NCI-H2029 treated with DMSO at 0.1 percent for 48 hours (cell line): ENCODE data around the gene TENM4.

Experiments
- DNase-seq: peaks from one replicate; lab custom pipeline; 2025; lab: John Stamatoyannopoulos, UW

TENM4 gene

DNA sequence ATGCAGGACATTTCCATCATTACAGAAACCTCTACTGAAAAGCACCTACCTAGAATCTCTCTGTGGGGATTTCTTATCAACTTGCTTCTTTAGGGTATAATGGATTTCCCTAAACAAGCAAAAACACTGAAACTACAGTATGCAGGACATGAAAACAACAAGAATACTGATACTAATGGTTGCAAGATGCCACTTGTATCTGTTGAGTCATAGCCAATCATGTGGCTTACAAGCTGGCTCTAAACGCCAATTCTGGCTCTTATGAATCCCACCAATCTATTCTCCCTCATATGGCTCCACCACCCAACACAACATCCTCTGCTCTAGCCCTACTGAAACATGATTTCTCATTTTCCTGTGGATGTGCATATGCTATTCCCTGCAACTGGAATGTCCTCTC is 22.6 kb downstream of the TENM4 start:
- DNase-seq = no peak

- peak; percentile 32 for DNase-seq
Observed at GRCh38 chr11:79417069-79417920, 23.5 kb downstream of the TENM4 start.

DNA sequence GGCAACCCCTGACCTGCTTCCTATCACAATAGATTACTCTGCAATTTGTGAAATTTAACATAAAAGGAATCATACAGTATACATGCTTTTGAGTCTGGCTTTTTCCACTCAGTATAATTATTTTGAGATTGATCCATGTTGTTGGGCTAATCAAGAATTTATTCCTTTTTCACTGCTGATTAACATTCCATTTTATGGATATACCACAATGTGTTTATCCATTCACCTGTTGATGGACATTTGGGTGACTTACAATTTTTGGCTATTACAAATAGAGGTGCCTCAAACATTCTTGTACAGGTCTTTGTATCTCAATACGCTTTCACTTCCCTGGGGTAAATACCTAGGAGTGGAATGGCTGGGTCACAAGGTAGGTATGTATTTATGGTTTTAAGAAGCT is 24.9 kb downstream of the TENM4 start:
- DNase-seq = no peak

- no peak for DNase-seq
Observed at GRCh38 chr11:79415411-79415810, 25.4 kb downstream of the TENM4 start.

DNA sequence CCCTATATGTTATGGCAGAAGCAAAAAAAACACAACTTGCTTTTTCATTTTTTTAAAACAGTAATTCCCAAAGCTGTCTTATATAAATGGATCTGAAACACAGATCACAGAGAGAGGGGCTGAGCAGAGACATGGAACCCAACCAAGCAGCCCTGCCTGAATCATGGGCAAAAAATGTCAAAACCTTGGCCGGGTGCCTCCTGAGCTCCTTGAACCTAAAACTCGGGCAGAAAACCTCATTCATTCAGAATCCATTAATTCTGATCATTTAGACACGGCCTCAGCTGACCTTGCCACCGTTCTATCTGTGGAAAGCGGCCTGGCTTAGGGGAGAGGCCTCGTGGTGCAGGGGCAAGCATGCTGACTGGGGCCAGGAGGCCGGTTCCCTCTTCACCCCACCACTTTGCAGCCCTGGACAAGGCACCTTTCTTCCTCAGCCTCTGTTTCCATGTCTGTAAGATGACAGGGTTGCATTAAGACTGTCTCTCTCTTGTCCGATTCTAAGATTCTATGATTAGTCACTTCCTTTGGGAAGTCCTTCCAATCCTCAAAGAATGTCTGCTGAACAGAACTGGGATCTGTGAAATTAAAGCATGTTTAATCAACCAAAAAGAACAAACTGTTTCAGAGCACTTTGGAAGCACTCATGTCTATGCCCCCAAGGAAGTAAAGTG is 26.0 kb downstream of the TENM4 start:
- no peak for DNase-seq

- DNase-seq = no peak
Observed at GRCh38 chr11:79414041-79414440, 26.8 kb downstream of the TENM4 start.

DNA sequence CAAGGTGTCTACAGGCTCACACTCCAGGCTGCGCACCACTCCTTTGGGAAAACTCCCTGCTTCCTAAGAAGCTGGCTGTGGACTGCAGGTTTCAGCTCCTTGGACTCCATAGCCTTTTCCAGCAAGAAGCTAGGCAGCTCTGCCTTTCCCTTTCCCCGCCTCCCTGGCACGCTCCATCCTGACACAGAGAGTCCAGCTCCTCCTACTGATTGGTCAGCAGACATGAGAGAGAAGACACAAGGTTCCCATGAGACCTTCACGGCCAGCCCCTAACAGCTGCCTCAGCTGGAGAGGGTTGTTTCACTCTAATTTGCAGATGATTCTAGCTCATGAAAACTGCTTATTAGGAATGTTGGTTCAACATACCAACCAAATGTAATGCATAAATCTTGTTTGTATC is 27.6 kb downstream of the TENM4 start:
- DNase-seq = peak; percentile 25

GRCh38 chr11:79412761-79413160 is 28.1 kb downstream of the TENM4 start:
- no peak for DNase-seq

GRCh38 chr11:79409330-79409729 is 31.5 kb downstream of the TENM4 start:
- DNase-seq = no peak

DNA sequence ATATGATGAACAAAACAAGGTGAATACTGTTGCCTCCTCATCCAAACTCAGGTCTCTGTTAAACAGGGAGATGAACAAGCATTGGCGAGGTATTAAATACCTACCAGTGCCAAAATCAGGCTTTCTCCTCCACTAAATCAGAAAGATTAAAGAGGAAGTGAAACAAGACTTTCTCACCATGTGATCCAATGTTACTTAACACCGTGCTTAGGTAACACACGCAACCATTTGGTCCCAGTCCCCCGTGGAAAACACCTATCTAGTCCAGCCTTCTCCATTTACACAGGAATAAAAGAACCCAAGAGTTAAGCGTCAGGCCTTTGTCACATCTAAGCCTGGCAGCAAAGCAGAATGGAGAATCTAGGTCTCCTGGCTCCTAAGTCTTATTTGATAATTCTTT is 34.5 kb downstream of the TENM4 start:
- DNase-seq = no peak

- DNase-seq = no peak
Observed at GRCh38 chr11:79404806-79405205, 36.0 kb downstream of the TENM4 start.

- no peak for DNase-seq
Observed at GRCh38 chr11:79404325-79404724, 36.5 kb downstream of the TENM4 start.

GRCh38 chr11:79403839-79404238 is 37.0 kb downstream of the TENM4 start:
- no peak for DNase-seq

DNA sequence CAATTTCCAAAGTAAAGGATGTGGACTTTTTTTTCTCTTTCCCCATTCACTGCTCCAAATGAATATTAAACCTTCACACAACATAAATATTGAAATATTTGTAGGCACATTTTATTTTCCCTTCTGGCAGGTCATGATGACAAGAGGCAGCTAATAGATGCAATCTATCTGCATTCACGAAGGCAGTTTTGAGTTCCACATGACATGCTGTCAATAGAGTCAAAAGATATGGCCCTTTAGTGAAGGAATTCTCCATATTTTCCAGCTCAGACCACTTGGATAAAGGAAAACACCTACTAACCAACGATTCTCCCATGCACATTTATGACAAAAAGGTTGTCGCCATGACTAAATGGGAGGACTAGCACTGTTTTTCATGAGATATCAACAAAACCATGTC is 37.9 kb downstream of the TENM4 start:
- DNase-seq = no peak

DNA sequence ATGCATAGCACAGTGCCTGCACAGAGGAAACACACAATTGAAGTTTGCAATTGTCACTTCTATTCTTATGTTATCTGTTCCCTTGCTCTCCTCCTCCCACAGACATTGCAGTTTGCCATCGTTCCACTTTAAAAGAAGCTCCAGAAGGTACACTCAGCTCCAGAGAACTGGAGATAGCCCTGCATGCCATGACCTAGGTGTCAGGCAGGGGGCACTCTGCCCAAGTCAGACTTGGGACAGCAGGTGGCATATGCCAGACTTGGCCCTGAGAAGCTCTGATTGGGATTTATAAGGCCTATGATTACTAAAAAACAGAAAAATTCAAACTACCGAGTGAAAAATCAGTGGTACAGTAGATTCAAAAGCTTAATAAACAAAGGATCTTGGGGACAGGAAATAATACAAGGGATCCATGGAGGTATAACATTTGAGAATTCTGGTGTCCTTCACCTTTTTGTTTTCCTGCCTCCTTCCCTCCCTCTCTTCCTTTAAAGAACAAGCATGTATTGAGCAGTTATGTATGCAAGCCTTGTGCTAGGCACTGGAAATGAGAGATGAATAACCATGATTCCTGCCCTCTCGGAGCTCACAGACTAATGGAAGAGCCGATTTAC is 40.0 kb downstream of the TENM4 start:
- no peak for DNase-seq

GRCh38 chr11:79400206-79400605 is 40.6 kb downstream of the TENM4 start:
- no peak for DNase-seq

DNA sequence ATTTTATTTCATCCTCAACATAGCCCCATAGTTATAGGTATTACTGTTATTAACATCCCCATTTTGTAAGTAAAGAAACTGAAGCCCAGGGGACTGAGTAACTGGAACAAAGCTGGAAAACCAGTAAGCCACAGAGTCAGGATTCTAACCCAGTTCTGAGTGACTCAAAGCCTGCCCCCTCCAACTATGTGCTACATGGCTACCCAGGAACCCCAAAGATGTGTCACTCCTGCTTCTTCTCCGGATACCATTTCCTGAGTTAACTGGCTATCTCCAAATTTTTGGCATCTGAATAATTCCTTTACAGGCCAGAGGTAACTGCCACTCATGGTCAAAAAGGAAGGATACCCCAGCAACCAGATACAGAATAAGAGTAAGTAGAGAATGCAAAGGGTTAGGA is 43.6 kb downstream of the TENM4 start:
- DNase-seq = no peak

DNA sequence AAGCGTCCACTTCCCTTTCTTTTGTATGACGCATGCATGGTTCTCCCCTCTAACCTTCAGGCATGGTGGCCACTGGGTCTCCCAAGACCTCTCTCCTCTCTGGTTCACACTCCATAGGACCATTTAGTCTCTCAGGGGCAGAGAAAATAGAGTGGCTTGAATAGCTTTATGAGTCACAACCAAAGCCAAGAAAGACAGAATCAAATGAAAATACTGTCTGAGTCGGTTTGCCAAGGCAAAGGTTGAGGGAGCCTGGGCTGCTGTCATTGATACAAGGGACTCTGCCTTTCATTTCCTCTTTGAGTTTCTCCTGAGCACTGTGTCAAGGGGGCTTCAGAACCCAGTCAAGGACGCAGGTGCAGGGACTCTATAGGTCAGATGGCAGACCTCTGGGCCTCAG is 44.2 kb downstream of the TENM4 start:
- no peak for DNase-seq

GRCh38 chr11:79396001-79396400 is 44.8 kb downstream of the TENM4 start:
- no peak for DNase-seq

DNA sequence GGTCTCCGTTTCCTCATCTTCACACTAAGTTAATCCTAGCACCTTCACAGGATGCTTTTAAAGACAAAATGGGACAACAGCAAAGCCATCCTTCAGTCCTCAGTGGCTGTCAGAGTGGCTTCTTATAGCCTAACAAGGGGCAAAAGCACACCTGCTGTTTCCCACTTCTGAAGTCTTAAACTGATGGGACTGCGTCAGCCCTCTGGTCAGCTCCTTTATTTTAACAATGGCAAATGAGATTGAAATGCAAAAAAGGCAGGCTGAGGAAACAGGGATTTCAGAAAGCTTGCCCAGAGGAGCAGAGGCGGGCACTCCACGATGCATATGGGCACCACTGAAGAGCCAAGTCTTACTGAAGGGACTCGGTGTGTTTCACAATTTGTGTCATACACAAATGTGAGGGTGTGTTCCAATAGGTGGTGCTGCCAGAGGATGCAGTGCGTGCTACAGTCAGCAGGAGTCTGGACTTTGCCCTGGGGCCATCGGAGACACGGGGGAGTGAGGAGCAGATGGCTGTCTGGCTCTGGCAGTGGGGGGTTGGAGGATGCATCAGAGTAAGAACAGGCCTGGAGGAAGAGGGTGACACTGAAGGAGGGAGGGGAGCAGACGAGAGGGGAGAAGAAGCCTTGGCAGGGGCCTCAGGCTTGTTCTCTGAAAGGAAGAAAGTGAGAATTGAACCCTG is 47.3 kb downstream of the TENM4 start:
- no peak for DNase-seq

- DNase-seq = no peak
Observed at GRCh38 chr11:79392161-79392560, 48.7 kb downstream of the TENM4 start.

GRCh38 chr11:79390923-79391322 is 49.9 kb downstream of the TENM4 start:
- no peak for DNase-seq

DNA sequence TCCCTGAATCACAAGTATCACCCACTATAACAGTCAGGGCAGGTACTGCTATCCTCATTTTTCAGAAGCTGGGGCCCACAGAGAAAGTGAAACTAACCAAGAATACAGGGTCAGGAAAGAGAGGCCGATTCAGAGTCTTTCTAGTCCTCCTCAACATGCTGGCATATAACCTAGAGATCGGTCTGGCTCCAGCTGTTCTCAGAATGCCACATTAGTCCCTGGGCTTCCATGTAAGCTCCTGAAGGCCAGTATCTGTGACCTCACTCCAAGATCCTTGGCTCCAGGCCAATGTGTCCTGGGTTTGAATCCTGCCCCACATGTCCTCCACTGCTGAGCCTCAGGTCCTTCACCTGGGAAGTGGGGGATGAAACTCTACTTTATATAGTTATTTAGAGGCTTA is 50.4 kb downstream of the TENM4 start:
- no peak for DNase-seq
